Measurements from ENCODE around the gene CSF2RB. TPM values are rescaled to one million over a fixed set of nuclear protein-coding genes. Genes with fewer than 3 reads are reported as not detected.
A peak's percentile ranks its signal among the peaks of the same experiment; 100 is the strongest.

Gene CSF2RB
- total and polyA plus RNA-seq, 10 of the 15 experiments (the other 5 are each of a cell fraction or from before 2014, with no cell fraction given), result 0.82 to 12.5 (median 5.4) TPM

DNA sequence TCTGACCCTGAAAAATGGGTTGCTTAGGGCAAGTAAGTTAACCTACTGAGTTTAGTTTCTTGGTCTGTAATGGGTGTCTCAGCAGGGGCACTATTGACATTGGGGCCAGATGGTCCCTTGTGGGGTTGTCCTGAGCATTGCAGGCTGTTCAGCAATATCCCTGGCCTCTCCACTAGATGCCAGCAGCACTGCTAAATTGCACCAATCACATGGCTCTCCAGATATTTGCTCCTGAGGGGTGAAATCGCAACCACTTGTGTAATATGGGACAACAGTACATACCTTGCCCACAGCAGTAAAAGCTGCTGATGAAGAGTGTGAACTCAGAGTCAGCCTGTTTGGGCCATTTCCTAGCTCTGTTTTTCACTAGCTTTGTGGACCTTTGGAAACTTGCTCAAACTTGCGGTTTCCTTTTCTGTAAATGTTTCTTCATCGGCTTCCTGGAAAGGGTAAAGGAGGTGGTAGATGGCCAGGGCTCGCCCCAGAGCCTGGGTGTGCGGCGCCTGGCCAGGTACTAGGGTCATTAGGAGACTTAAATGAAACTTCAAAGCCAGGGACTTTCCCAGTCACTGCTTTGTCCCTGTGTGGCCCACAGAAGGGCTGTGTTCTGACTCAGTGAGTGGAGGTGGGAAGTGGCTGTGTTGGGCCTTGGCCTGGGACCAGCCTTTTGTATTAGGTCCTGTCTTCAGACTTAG, 39.7 kb upstream of the CSF2RB start (continued):
- TF ChIP-seq TAF1 (IDR thresholded peaks at IDR 0.05; ENCODE audit: borderline replicate concordance, low read depth, low read length), result no peak
- TF ChIP-seq EZH2 (IDR thresholded peaks at IDR 0.05; ENCODE audit: borderline replicate concordance, control insufficient read depth, low read depth, low read length), result no peak
- no peak for TF ChIP-seq ZBTB4 (CRISPR knock-in tag; IDR thresholded peaks at IDR 0.05)
- TF ChIP-seq SUZ12 (IDR thresholded peaks at IDR 0.05; ENCODE audit: unreplicated experiment), result no peak
- TF ChIP-seq POLR2A (IDR thresholded peaks at IDR 0.05; ENCODE audit: low read depth, low read length), result no peak
- no peak for TF ChIP-seq GABPA (IDR thresholded peaks at IDR 0.05; ENCODE audit: low read depth)
- peak; percentile 58; the same call in 1 of the 2 replicates for TF ChIP-seq POLR2AphosphoS5 (IDR thresholded peaks at IDR 0.05; ENCODE audit: low read length)
- TF ChIP-seq NR2F1 (conservative IDR thresholded peaks at IDR 0.05), result peak; percentile 26; the same call in 1 of the 2 replicates
- TF ChIP-seq ATF7 (IDR thresholded peaks at IDR 0.05; ENCODE audit: low read depth), result peak; percentile 17; the same call in 1 of the 2 replicates
- peak; percentile 79 for TF ChIP-seq MTA2 (IDR thresholded peaks at IDR 0.05; ENCODE audit: low read depth)
- 0 out of 2 replicates have a peak, but pooled peaks have one; percentile 67 for TF ChIP-seq CBFB (IDR thresholded peaks at IDR 0.05; ENCODE audit: low read depth)
- TF ChIP-seq SMC3 (IDR thresholded peaks at IDR 0.05; ENCODE audit: borderline replicate concordance, low read length), result peak; percentile 55; the same call in 1 of the 2 replicates
- TF ChIP-seq, protein P1, sequence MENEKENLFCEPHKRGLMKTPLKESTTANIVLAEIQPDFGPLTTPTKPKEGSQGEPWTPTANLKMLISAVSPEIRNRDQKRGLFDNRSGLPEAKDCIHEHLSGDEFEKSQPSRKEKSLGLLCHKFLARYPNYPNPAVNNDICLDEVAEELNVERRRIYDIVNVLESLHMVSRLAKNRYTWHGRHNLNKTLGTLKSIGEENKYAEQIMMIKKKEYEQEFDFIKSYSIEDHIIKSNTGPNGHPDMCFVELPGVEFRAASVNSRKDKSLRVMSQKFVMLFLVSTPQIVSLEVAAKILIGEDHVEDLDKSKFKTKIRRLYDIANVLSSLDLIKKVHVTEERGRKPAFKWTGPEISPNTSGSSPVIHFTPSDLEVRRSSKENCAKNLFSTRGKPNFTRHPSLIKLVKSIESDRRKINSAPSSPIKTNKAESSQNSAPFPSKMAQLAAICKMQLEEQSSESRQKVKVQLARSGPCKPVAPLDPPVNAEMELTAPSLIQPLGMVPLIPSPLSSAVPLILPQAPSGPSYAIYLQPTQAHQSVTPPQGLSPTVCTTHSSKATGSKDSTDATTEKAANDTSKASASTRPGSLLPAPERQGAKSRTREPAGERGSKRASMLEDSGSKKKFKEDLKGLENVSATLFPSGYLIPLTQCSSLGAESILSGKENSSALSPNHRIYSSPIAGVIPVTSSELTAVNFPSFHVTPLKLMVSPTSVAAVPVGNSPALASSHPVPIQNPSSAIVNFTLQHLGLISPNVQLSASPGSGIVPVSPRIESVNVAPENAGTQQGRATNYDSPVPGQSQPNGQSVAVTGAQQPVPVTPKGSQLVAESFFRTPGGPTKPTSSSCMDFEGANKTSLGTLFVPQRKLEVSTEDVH (IDR thresholded peaks at IDR 0.05; ENCODE audit: low read depth, partially characterized antibody), result no peak
- peak; percentile 45; the same call in 1 of the 2 replicates for TF ChIP-seq NFYB (IDR thresholded peaks at IDR 0.05; ENCODE audit: insufficient read depth, low read depth, low read length)
- TF ChIP-seq PAX5 (IDR thresholded peaks at IDR 0.05; ENCODE audit: borderline replicate concordance, low read depth, low read length), result no peak
- TF ChIP-seq MYC (IDR thresholded peaks at IDR 0.05; ENCODE audit: insufficient read depth, insufficient read length, insufficient replicate concordance, low read length, severe bottlenecking), result no peak
- TF ChIP-seq, protein P2, sequence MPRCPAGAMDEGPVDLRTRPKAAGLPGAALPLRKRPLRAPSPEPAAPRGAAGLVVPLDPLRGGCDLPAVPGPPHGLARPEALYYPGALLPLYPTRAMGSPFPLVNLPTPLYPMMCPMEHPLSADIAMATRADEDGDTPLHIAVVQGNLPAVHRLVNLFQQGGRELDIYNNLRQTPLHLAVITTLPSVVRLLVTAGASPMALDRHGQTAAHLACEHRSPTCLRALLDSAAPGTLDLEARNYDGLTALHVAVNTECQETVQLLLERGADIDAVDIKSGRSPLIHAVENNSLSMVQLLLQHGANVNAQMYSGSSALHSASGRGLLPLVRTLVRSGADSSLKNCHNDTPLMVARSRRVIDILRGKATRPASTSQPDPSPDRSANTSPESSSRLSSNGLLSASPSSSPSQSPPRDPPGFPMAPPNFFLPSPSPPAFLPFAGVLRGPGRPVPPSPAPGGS (IDR thresholded peaks at IDR 0.05; ENCODE audit: borderline replicate concordance, insufficient read depth, low read depth, low read length, poor library complexity, severe bottlenecking), result peak; percentile 20
- TF ChIP-seq, protein P3, sequence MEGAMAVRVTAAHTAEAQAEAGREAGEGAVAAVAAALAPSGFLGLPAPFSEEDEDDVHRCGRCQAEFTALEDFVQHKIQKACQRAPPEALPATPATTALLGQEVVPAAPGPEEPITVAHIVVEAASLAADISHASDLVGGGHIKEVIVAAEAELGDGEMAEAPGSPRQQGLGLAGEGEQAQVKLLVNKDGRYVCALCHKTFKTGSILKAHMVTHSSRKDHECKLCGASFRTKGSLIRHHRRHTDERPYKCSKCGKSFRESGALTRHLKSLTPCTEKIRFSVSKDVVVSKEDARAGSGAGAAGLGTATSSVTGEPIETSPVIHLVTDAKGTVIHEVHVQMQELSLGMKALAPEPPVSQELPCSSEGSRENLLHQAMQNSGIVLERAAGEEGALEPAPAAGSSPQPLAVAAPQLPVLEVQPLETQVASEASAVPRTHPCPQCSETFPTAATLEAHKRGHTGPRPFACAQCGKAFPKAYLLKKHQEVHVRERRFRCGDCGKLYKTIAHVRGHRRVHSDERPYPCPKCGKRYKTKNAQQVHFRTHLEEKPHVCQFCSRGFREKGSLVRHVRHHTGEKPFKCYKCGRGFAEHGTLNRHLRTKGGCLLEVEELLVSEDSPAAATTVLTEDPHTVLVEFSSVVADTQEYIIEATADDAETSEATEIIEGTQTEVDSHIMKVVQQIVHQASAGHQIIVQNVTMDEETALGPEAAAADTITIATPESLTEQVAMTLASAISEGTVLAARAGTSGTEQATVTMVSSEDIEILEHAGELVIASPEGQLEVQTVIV (IDR thresholded peaks at IDR 0.05; ENCODE audit: borderline replicate concordance, partially characterized antibody), result no peak
- no peak for TF ChIP-seq ZSCAN29 (IDR thresholded peaks at IDR 0.05)
- peak; percentile 13 for TF ChIP-seq SP1 (IDR thresholded peaks at IDR 0.05; ENCODE audit: low read depth, low read length)

Measured in GM12878 (cell line).